Activated CD4-positive, alpha-beta T cell treated with anti-CD3 and anti-CD28 coated beads for 36 hours (primary cell): ENCODE data around the gene UVSSA. TPM values are rescaled to one million over a fixed set of nuclear protein-coding genes. Genes with fewer than 3 reads are reported as not detected.
"Not testable (repeated sequence)": the region's sequence is repeated elsewhere in the genome, so short reads cannot be mapped to it uniquely, and the experiment has no call there.

ENCODE experiments used
- ATAC-seq: fragments of 200-7000 bp; cut with Tn5 transposase; one replicate; pipeline ENCODE4 v1.10.0; 2021; ENCODE audit warnings: mild to moderate bottlenecking, moderate library complexity
- CTCF ChIA-PET: fragments of 350-600 bp; sonication (Branson Sonifier 250); formaldehyde crosslinking; loops from one replicate; lab custom pipeline; 2021; ENCODE audit warnings: antibody characterized with exemption; lab: Charles Lee
- POLR2A ChIA-PET: fragments of 350-600 bp; sonication (Branson Sonifier 250); formaldehyde crosslinking; loops from one replicate; lab custom pipeline; 2021; ENCODE audit warnings: antibody characterized with exemption, inconsistent platforms; lab: Charles Lee
- DNase-seq: peaks from one replicate; pipeline ENCODE4 v3.0.0-alpha.2; 2020
- H3K27ac Mint-ChIP-seq: one replicate; pipeline ENCODE4 v1.8.0; 2021; ENCODE audit warnings: mixed read lengths
- H3K27me3 Mint-ChIP-seq: one replicate; pipeline ENCODE4 v1.8.0; 2021; ENCODE audit warnings: mixed read lengths
- H3K36me3 Mint-ChIP-seq: one replicate; pipeline ENCODE4 v1.8.0; 2021; ENCODE audit warnings: low read depth, mixed read lengths
- H3K4me1 Mint-ChIP-seq: one replicate; pipeline ENCODE4 v1.8.0; 2021; ENCODE audit warnings: mixed read lengths
- H3K4me3 Mint-ChIP-seq: one replicate; pipeline ENCODE4 v1.8.0; 2021; ENCODE audit warnings: mild to moderate bottlenecking, moderate library complexity, mixed read lengths
- H3K9me3 Mint-ChIP-seq: one replicate; pipeline ENCODE4 v1.8.0; 2021; ENCODE audit warnings: low read depth, mixed read lengths
- intact Hi-C, 2 experiments: fragments of 100-400 bp; cut with DNase I in 1 of 2; cut with micrococcal nuclease in 1 of 2; formaldehyde crosslinking; loops; one replicate each; pipeline versions ENCODE4 v1.14.2 to v1.15.1; 2022 to 2024; cut with DNase I, micrococcal nuclease
- total RNA-seq, 2 experiments: library from RNA; stranded (reverse); gene quantifications; one replicate each; pipeline ENCODE4 v1.2.3, GENCODE V29; 2021

The UVSSA gene
- total RNA-seq, 2 experiments from 2014 or later, result 14.8 to 18.1 TPM

GRCh38 chr4:1369091-1369450 lies 22.1 kb downstream of the UVSSA start:
- no peak overlapping the region for H3K4me3 Mint-ChIP-seq
- POLR2A ChIA-PET, result no interaction called here
- no peak for ATAC-seq
- no peak overlapping the region for H3K27ac Mint-ChIP-seq
- DNase-seq, result no peak
- H3K27me3 Mint-ChIP-seq, result no peaks in the 10 kb centered on the region
- peaks cover 11% of the 10 kb centered on the region for H3K36me3 Mint-ChIP-seq
- no peaks in the 10 kb centered on the region for H3K9me3 Mint-ChIP-seq
- intact Hi-C loops, result no loop called here
- H3K4me1 Mint-ChIP-seq, result no peaks in the 10 kb centered on the region
- CTCF ChIA-PET, result no interaction called here

GRCh38 chr4:1369479-1370079 lies 22.6 kb downstream of the UVSSA start:
- CTCF ChIA-PET, result no interaction called here
- Mint-ChIP-seq H3K27ac (no peak overlapping the region), H3K9me3 (no peaks in the 10 kb centered on the region), H3K4me3 (no peak overlapping the region), H3K4me1 (no peaks in the 10 kb centered on the region), H3K36me3 (peaks cover 11% of the 10 kb centered on the region), H3K27me3 (no peaks in the 10 kb centered on the region)
- DNase-seq (no peak), ATAC-seq (no peak)
- intact Hi-C loops, result no loop called here
- POLR2A ChIA-PET, result no interaction called here

DNA sequence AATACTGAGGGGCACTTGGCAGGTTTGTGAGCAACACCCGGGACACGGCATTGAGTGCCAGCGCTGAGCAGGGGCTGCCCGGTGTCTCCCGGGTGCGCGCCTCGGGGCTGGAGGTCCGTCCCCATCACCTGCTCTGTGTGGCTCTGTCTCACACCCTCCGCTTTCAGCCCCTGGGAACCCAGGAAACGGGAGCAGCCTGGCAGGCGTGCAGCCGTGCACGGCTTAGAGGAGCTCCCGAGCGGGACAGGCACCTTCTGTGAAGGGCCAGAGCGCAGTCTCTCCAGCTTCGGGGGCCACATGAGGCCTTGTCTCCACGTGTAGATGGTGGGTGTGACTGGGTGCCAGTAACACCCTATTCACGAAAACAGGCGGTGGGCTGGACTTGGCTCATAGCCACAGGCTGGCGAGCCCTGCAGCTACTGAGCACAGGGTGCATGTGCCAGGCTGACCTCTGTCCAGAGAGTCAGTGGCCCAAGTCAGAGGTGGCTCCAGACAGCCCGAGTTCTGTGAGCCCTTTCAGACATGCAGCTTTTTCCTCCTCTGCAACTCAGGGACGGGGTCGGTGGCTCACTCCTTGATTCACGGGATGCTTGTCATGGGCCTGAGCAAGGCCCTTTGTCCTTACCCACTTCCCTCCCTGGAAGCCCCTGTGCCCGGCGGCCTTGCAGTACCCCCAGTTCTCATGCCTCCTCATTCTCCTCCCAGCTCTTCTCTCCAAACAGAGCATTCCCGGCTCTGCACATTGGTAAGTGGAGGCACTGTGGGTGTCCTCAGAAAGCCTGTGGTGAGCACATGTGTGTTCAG lies 23.5 kb downstream of the UVSSA start:
- ChIA-PET CTCF (no interaction called here), POLR2A (no interaction called here)
- no peaks in the 10 kb centered on the region for H3K4me1 Mint-ChIP-seq
- intact Hi-C loops, result no loop called here
- peaks cover 11% of the 10 kb centered on the region for H3K36me3 Mint-ChIP-seq
- no peak overlapping the region for H3K4me3 Mint-ChIP-seq
- no peak overlapping the region for H3K27ac Mint-ChIP-seq
- no peak for ATAC-seq
- no peaks in the 10 kb centered on the region for H3K27me3 Mint-ChIP-seq
- DNase-seq, result no peak
- no peaks in the 10 kb centered on the region for H3K9me3 Mint-ChIP-seq

DNA sequence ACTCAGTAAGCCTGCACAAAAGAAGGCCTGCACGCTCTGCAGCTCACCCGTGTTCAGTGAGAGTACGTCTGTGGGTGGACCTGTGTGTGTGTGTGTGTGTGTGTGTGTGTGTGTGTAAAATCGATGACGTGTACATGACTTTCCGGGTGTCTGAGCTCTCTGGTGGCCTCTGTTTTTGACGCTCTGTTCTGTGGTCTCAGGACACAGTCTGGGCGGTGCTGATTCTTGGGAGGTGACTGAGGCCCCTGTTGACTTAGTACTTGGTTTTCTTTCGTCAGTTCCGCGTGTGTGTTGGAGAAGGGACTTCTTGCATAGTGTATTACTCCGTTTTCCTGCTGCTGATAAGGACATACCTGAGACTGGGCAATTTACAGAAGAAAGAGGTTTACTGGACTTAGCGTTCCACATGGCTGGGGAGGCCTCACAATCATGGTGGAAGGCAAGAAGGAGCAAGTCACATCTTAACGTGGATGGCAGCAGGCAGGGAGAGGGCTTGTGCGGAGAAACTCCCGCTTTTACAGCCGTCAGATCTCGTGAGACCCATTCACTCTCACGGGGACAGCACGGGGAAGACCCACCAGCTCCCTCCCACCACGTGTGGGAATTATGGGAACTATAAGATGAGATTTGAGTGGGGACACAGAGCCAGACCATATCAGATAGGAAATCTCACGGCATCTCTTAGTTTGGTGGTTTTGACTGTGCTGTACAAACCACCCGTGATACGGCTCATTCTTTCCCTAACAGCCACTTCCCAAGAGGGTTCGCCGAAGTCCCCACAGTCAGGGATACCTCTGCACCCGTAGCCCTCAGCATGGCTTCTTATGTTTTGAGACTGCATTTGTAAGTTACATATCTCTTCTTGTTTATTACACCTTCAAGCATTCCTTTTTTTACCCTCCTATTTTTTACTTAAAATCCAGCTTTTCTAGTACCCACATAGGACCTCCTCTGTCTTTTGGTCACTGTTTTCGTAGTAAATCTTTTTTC lies 24.5 kb downstream of the UVSSA start:
- Mint-ChIP-seq H3K27ac (no peak overlapping the region), H3K9me3 (no peaks in the 10 kb centered on the region), H3K36me3 (peaks cover 11% of the 10 kb centered on the region), H3K4me3 (no peak overlapping the region), H3K27me3 (no peaks in the 10 kb centered on the region), H3K4me1 (no peaks in the 10 kb centered on the region)
- CTCF ChIA-PET, result no interaction called here
- POLR2A ChIA-PET, result no interaction called here
- DNase-seq (no peak), ATAC-seq (no peak)
- intact Hi-C loops, result no loop called here

DNA sequence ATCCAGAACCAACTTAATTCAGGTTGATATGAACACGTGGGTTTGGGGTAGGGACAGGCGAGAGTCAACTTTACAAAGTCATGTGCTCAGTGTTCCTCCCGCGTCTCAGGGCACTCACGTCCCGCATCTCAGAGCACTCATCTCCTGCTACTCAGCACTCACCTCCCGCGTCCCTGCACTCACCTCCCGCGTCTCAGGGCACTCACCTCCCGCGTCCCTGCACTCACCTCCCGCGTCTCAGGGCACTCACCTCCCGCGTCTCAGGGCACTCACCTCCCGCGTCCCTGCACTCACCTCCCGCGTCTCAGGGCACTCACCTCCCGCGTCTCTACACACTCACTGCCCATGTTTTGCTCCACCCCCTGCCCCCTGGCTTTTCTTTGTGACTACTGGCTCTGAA lies 25.6 kb downstream of the UVSSA start:
- DNase-seq, POLR2A ChIA-PET, H3K4me3 Mint-ChIP-seq, H3K4me1 Mint-ChIP-seq, H3K27me3 Mint-ChIP-seq, ATAC-seq, H3K9me3 Mint-ChIP-seq, CTCF ChIA-PET, H3K27ac Mint-ChIP-seq, intact Hi-C loops: not testable (repeated sequence)
- H3K36me3 Mint-ChIP-seq, result peaks cover 11% of the 10 kb centered on the region

DNA sequence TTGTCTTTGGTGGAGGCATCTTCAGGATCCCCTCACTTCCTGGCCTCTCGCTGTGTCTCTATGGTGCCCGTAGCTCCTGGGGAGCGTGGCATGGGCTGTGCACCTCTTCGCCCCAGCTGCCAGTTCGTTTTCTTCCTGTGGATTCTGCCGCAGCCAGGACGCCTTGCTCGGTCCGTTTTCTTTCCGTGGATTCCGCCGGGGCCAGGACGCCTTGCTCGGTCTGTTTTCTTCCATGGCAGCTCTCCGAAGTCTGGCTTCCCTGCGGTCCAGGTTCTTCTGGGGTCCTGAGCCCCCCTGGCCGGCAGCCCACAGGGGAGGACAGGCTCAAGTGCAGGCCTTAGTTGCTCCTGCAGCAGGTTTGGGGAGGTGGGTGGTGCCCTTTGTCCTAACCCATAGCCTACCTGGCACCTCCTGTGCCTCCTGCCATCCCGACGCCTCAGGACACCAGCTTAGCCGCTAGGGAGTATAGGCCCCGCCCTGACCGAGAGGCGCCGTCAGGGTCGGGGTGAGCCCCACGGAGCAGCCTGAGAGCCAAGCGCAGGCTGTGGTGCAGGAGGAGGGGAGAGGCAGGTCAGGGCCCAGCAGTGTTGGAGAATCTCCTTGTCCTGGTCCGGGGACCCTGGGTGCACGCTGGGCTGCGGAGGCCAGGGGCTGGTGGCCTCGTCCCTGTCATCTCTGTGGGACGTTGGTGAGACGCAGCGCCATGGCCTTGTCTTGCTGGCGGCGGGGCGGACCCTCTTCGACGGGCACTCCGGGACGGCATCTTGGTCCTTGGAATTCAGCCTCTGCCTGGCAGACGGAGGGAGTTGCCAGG lies 27.1 kb downstream of the UVSSA start:
- Mint-ChIP-seq H3K36me3 (peaks cover 11% of the 10 kb centered on the region), H3K4me3 (no peak overlapping the region), H3K9me3 (no peaks in the 10 kb centered on the region), H3K27me3 (no peaks in the 10 kb centered on the region), H3K4me1 (no peaks in the 10 kb centered on the region), H3K27ac (no peak overlapping the region)
- no peak for DNase-seq
- intact Hi-C loops, result no loop called here
- CTCF ChIA-PET, result no interaction called here
- POLR2A ChIA-PET, result no interaction called here
- ATAC-seq, result no peak

DNA sequence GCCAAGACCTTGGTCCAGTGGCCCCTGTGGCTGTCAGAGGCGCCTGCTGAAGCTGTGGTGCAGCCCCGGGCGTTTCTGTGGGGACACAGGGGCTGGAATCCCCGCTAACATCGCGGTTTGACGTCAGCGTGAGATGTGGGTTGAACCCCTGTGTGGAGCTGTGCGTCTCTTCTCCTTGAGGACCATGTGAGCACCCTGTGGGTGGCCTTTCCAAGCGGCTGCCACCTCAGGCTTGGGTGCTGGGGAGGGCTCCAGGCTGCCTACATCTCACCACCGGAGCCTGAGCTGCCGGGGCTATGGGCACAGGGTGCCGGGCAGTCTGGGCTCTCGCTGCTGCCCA lies 27.7 kb downstream of the UVSSA start:
- ChIA-PET POLR2A (no interaction called here), CTCF (no interaction called here)
- Mint-ChIP-seq H3K4me1 (no peaks in the 10 kb centered on the region), H3K27ac (no peak overlapping the region), H3K36me3 (peaks cover 11% of the 10 kb centered on the region), H3K4me3 (no peak overlapping the region), H3K27me3 (no peaks in the 10 kb centered on the region), H3K9me3 (no peaks in the 10 kb centered on the region)
- intact Hi-C loops, result no loop called here
- no peak for ATAC-seq
- DNase-seq, result no peak

GRCh38 chr4:1375051-1375721 lies 28.2 kb downstream of the UVSSA start:
- Mint-ChIP-seq H3K4me3 (no peak overlapping the region), H3K4me1 (no peaks in the 10 kb centered on the region), H3K36me3 (peaks cover 11% of the 10 kb centered on the region), H3K9me3 (no peaks in the 10 kb centered on the region), H3K27ac (no peak overlapping the region), H3K27me3 (no peaks in the 10 kb centered on the region)
- ChIA-PET POLR2A (no interaction called here), CTCF (no interaction called here)
- ATAC-seq (no peak), DNase-seq (no peak)
- intact Hi-C loops, result no loop called here

DNA sequence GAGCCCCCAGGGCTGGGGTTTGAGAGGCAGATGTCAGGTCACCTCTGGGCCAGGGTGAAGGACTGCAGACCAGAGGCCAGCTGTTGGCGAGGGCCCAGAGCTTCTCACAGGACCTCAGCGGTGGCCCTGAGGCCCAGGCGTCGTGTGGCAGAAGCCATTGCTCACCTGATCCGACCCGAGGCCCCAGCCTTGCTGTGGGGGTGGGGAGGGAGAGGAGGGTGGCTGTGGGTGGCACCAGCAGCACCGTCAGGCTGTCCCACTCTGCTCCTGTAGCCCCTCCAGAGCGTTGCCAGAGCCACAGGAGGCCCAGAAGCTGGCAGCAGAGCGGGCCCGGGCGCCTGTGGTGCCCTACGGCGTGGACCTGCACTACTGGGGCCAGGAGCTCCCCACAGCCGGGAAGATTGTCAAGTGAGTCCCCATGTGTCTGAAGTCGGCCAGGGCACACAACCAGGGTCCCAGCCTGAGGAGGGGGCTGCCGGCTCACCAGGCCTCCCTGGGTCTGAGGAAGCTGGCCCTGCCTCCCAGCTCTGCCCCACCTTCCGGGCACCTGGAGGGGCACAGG lies 28.8 kb downstream of the UVSSA start:
- H3K27ac Mint-ChIP-seq, result no peak overlapping the region
- POLR2A ChIA-PET, result no interaction called here
- H3K4me1 Mint-ChIP-seq, result no peaks in the 10 kb centered on the region
- peaks cover 11% of the 10 kb centered on the region for H3K36me3 Mint-ChIP-seq
- ATAC-seq (no peak), DNase-seq (no peak)
- H3K27me3 Mint-ChIP-seq, result no peaks in the 10 kb centered on the region
- no peaks in the 10 kb centered on the region for H3K9me3 Mint-ChIP-seq
- intact Hi-C loops, result no loop called here
- no peak overlapping the region for H3K4me3 Mint-ChIP-seq
- CTCF ChIA-PET, result no interaction called here

DNA sequence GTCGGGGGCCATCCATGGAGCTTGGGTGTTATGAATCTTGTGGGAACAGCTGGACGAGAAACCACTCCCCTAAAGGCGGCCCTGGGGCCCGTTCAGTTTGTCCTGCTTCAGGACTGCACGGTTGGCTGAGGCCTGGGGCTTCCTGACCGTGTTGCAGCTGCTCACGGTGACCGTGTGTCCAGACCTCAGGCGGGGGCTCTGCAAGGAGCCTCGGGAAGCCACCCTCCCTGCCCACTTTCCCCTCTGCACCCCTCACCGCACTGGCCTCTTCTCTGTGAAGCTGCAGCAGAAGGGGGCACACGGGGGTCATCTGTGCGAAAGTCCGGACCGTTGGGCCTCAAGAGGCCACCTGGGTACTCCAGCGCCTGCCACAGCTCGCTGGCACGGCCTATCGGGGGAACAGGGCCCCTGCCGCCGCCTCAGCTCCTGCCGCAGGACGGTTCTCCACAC lies 29.4 kb downstream of the UVSSA start:
- H3K4me3 Mint-ChIP-seq, result no peak overlapping the region
- no peaks in the 10 kb centered on the region for H3K27me3 Mint-ChIP-seq
- POLR2A ChIA-PET, result no interaction called here
- no peak overlapping the region for H3K27ac Mint-ChIP-seq
- ATAC-seq (no peak), DNase-seq (no peak)
- CTCF ChIA-PET, result interaction anchor here (0.6 kb wide), 1 partner anchor 292 kb away, joined by 3 read pairs; no protein-coding TSS in a partner anchor
- intact Hi-C loops, result no loop called here
- peaks cover 8% of the 10 kb centered on the region for H3K36me3 Mint-ChIP-seq
- H3K4me1 Mint-ChIP-seq, result no peaks in the 10 kb centered on the region
- no peaks in the 10 kb centered on the region for H3K9me3 Mint-ChIP-seq
